Small intestine (tissue), 16 donors: ENCODE measurements around the gene PHYHIPL. TPM values are rescaled to one million over a fixed set of nuclear protein-coding genes. Genes with fewer than 3 reads are reported as not detected.

Experiments
- DNase-seq, 2 donors: peaks; one replicate each; pipeline versions ENCODE4 v3.0.0 to v3.0.0-alpha.2; 2013
- FAIRE-seq: peaks from 2 replicates; lab custom pipeline; 2012; peaks lifted over from hg19 to GRCh38; lab: Jason Lieb, UNC
- H3K27ac ChIP-seq, 3 donors: one replicate each; pipeline ENCODE4 v1.5.1; 2013; ENCODE audit warnings: low read length in 2 of 3, mild to moderate bottlenecking in 2 of 3, control low read depth in 1 of 3, inconsistent platforms in 1 of 3, low read depth in 1 of 3, moderate library complexity in 1 of 3
- H3K27me3 ChIP-seq, 3 donors: one replicate each; pipeline ENCODE4 v1.6.1; 2013; ENCODE audit warnings: low read length in 3 of 3, inconsistent platforms in 1 of 3; ENCODE audit not compliant: control insufficient read depth in 3 of 3, insufficient read depth in 3 of 3
- H3K36me3 ChIP-seq, 3 donors: one replicate each; pipeline ENCODE4 v1.6.1; 2013; ENCODE audit warnings: low read length in 3 of 3, inconsistent platforms in 1 of 3, low read depth in 1 of 3, mild to moderate bottlenecking in 1 of 3, moderate library complexity in 1 of 3; ENCODE audit not compliant: control insufficient read depth in 3 of 3, insufficient read depth in 2 of 3
- H3K4me1 ChIP-seq, 3 donors: one replicate each; pipeline ENCODE4 v1.6.1; 2013; ENCODE audit warnings: low read length in 2 of 3, inconsistent platforms in 1 of 3, low read depth in 1 of 3, mild to moderate bottlenecking in 1 of 3, moderate library complexity in 1 of 3; ENCODE audit not compliant: control insufficient read depth in 3 of 3, insufficient read depth in 2 of 3
- H3K4me3 ChIP-seq, 3 donors: one replicate each; pipeline ENCODE4 v1.5.1; 2013; ENCODE audit warnings: low read length in 3 of 3, control low read depth in 1 of 3, inconsistent platforms in 1 of 3, low read depth in 1 of 3, mild to moderate bottlenecking in 1 of 3, moderate library complexity in 1 of 3
- H3K9me3 ChIP-seq, 2 donors: one replicate each; pipeline ENCODE4 v1.6.1; 2013; ENCODE audit warnings: low read depth in 1 of 2, low read length in 1 of 2; ENCODE audit not compliant: control insufficient read depth in 2 of 2, insufficient read depth in 1 of 2
- WGBS, 3 donors: extraction: QIAGEN DNeasy Blood & Tissue Kit; methylation state at CpG; one replicate each; pipeline ENCODE4 v1.1.7; 2013; 5-methylcytosine and 5-hydroxymethylcytosine counted together
- long read RNA-seq, 10 donors: transcript quantifications; one replicate each; lab custom pipeline, GENCODE V29; 2026
- polyA plus RNA-seq, 4 donors: library from polyadenylated mRNA; stranded (reverse) in 3 of 4; unstranded in 1 of 4; fragments of 200-250 nt in 3 of 4; fragments of 120-200 nt in 1 of 4; gene quantifications; one replicate each; pipeline versions ENCODE4 v1.2.1 to v1.2.3, GENCODE V29; 2013
- donor health status: healthy with polysubstance abuse.
- donor health status: control.
- donor health status: control.
- donor health status: Bipolar disorder and iron deficiency.
- donor health status: healthy.

Gene PHYHIPL
- 10 to 100 TPM in 3 of 4 donors, 1 to 10 TPM in 1; 7.0 to 19.7 (median 15.1) TPM for polyA plus RNA-seq
- long read RNA-seq, donor 1, transcript PHYHIPL-202 (5 exons, 3,578 nt) = major isoform, 6 of 6 reads
- long read RNA-seq, donor 1, partial matches to known transcripts = 0 of 6 reads
- long read RNA-seq, donor 1, other reads (novel, unspliced or antisense) = 0 of 6 reads
- long read RNA-seq, donor 2, partial matches to known transcripts = 6 of 7 reads
- long read RNA-seq, donor 2, other reads (novel, unspliced or antisense) = 0 of 7 reads
- long read RNA-seq, donor 3, partial matches to known transcripts = 0 of 4 reads
- long read RNA-seq, donor 3, other reads (novel, unspliced or antisense) = 0 of 4 reads
- long read RNA-seq, donor 4 = 0 reads
- long read RNA-seq, donor 5, partial matches to known transcripts = 0 of 3 reads
- long read RNA-seq, donor 5, other reads (novel, unspliced or antisense) = 0 of 3 reads
- long read RNA-seq, donor 6, partial matches to known transcripts = 0 of 4 reads
- long read RNA-seq, donor 6, other reads (novel, unspliced or antisense) = 0 of 4 reads
- long read RNA-seq, donor 7 = 0 reads
- long read RNA-seq, donor 8 = 0 reads
- long read RNA-seq, donor 9, partial matches to known transcripts = 0 of 2 reads
- long read RNA-seq, donor 9, other reads (novel, unspliced or antisense) = 0 of 2 reads
- long read RNA-seq, donor 10, transcript PHYHIPL-202 (5 exons, 3,578 nt) = major isoform, 8 of 8 reads
- long read RNA-seq, donor 10, partial matches to known transcripts = 0 of 8 reads
- long read RNA-seq, donor 10, other reads (novel, unspliced or antisense) = 0 of 8 reads

GRCh38 chr10:59176241-59177030, at the start of gene PHYHIPL:
TSS of gene PHYHIPL (plus strand) at chr10:59176643. CDS start at chr10:59176854, 211 bp downstream.
- FAIRE-seq (no peak), DNase-seq (peak; percentile 83)
- Histone ChIP-seq H3K27ac (peak within 1 kb of the TSS; percentile 72 to 94 (median 73)), H3K4me3 (peak within 1 kb of the TSS in 2 of 3 donors; percentile 84 to 88), H3K27me3 (peaks cover 0 to 10% (median 3%) of the 10 kb centered on the region in 3 donors), H3K9me3 (no peaks in the 10 kb centered on the region), H3K4me1 (peaks cover 0 to 6% (median 4%) of the 10 kb centered on the region in 3 donors), H3K36me3 (no peaks in the 10 kb centered on the region)
- WGBS, 3 donors = 2 to 4% (median 3%) methylated on average over 67 to 90 of the region's 90 CpGs

DNA sequence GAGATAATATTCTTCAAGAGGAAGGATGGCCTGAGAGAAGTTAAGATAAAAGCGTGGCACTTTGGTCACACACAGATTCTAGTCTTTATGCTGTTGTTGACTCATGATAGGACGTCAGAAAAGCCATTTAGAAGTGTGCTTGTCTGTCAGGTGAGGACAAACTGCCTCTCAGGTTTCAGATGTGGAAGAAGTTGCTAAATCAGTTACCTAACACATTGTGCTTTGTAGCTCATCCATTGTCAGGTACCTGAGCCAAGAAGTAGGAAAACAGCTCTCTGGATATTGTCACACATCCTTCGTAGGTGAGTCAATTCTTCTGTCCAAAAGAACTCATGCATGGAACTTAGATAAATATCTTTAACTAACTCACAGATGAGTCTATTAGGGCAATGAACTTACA, 49.5 kb upstream of the PHYHIPL start:
- no peak for FAIRE-seq
- WGBS, 3 donors = 39 to 65% (median 47%) methylated on average over 3 of the region's 3 CpGs

GRCh38 chr10:59127991-59128390, 48.5 kb upstream of the PHYHIPL start:
- Histone ChIP-seq H3K9me3 (no peaks in the 10 kb centered on the region), H3K4me1 (peaks cover 0 to 13% (median 0%) of the 10 kb centered on the region in 3 donors), H3K27me3 (no peaks in the 10 kb centered on the region), H3K4me3 (no peak overlapping the region), H3K27ac (no peak overlapping the region), H3K36me3 (no peaks in the 10 kb centered on the region)
- FAIRE-seq = no peak
- 76 to 92% (median 81%) methylated on average over 1 of the region's 1 CpG for WGBS, 3 donors
- DNase-seq = no peak

More for the DNA sequence above, 49.5 kb upstream of the PHYHIPL start:
- no peak overlapping the region for H3K27ac ChIP-seq
- H3K36me3 ChIP-seq = no peaks in the 10 kb centered on the region
- no peaks in the 10 kb centered on the region for H3K9me3 ChIP-seq
- no peak overlapping the region for H3K4me3 ChIP-seq
- H3K27me3 ChIP-seq = no peaks in the 10 kb centered on the region
- H3K4me1 ChIP-seq = peaks cover 0 to 13% (median 0%) of the 10 kb centered on the region in 3 donors
- DNase-seq = peak; percentile 39 to 49

DNA sequence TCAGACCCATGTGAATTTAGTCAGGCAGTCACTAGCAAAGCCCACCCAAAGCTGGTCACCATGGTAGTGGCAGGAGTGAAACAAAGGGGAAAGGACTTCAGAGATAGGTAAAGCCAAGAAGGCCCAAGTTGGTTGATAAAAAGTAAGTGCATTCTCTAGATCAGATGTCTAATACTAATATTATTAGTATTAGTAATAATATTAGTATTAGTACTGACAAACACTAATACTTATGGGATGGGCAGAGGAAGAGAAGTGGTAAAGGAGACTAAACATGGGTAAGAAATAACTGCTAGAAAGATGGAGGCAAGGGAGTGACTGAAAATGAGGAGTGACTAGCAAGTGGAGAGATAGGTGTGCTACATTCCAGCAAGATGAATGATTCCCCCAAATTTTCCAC, 46.6 kb upstream of the PHYHIPL start:
- H3K4me1 ChIP-seq = peaks cover 0 to 13% (median 0%) of the 10 kb centered on the region in 3 donors

GRCh38 chr10:59131666-59132065, 44.8 kb upstream of the PHYHIPL start:
- Histone ChIP-seq H3K4me3 (no peak overlapping the region), H3K27me3 (no peaks in the 10 kb centered on the region), H3K9me3 (no peaks in the 10 kb centered on the region), H3K36me3 (no peaks in the 10 kb centered on the region), H3K27ac (no peak overlapping the region), H3K4me1 (peaks cover 0 to 12% (median 0%) of the 10 kb centered on the region in 3 donors)
- WGBS, 3 donors = 56 to 82% (median 73%) methylated on average over 1 of the region's 1 CpG
- DNase-seq = no peak
- FAIRE-seq = no peak

More for the DNA sequence above, 46.6 kb upstream of the PHYHIPL start:
- Histone ChIP-seq H3K27me3 (no peaks in the 10 kb centered on the region), H3K36me3 (no peaks in the 10 kb centered on the region), H3K27ac (no peak overlapping the region), H3K9me3 (no peaks in the 10 kb centered on the region), H3K4me3 (no peak overlapping the region)
- DNase-seq (no peak), FAIRE-seq (no peak)

- FAIRE-seq (no peak), DNase-seq (no peak)
- Histone ChIP-seq H3K27me3 (no peaks in the 10 kb centered on the region), H3K4me3 (no peak overlapping the region), H3K36me3 (no peaks in the 10 kb centered on the region), H3K4me1 (peaks cover 0 to 8% (median 0%) of the 10 kb centered on the region in 3 donors), H3K27ac (no peak overlapping the region), H3K9me3 (no peaks in the 10 kb centered on the region)
- WGBS, 3 donors = 27 to 73% (median 48%) methylated on average over 1 of the region's 1 CpG
These were observed 42.4 kb upstream of the PHYHIPL start for GRCh38 chr10:59133841-59134593.

GRCh38 chr10:59134785-59135184, 41.7 kb upstream of the PHYHIPL start:
- no peaks in the 10 kb centered on the region for H3K27me3 ChIP-seq
- 84 to 88% (median 87%) methylated on average over 3 of the region's 3 CpGs for WGBS, 3 donors
- H3K36me3 ChIP-seq = no peaks in the 10 kb centered on the region
- FAIRE-seq (no peak), DNase-seq (no peak)
- no peaks in the 10 kb centered on the region for H3K9me3 ChIP-seq
- peaks cover 0 to 5% (median 0%) of the 10 kb centered on the region in 3 donors for H3K4me1 ChIP-seq
- no peak overlapping the region for H3K27ac ChIP-seq
- H3K4me3 ChIP-seq = no peak overlapping the region
